ENCODE measurements around the gene TBL1X.

DNA sequence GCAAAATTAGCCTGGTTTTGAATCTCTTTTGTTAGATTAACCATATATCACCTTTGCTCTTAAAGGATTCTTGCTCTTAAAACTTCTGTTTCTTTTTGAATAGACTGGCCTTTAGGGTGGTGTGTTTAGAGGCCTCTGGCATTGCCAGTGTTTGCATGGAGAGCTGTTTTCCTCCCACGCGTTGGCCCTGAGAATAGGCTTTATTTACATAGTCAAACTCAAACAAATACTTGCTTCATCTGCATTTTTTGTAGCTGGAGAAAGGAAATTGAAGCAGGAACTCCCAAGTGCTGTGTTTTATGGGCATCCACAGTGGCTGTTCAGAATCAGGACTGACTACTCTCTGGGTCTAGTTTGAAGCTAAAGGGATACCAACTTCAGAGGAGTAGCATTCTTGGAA lies 324.1 kb downstream of the TBL1X start:
- TF ChIP-seq, protein P1, sequence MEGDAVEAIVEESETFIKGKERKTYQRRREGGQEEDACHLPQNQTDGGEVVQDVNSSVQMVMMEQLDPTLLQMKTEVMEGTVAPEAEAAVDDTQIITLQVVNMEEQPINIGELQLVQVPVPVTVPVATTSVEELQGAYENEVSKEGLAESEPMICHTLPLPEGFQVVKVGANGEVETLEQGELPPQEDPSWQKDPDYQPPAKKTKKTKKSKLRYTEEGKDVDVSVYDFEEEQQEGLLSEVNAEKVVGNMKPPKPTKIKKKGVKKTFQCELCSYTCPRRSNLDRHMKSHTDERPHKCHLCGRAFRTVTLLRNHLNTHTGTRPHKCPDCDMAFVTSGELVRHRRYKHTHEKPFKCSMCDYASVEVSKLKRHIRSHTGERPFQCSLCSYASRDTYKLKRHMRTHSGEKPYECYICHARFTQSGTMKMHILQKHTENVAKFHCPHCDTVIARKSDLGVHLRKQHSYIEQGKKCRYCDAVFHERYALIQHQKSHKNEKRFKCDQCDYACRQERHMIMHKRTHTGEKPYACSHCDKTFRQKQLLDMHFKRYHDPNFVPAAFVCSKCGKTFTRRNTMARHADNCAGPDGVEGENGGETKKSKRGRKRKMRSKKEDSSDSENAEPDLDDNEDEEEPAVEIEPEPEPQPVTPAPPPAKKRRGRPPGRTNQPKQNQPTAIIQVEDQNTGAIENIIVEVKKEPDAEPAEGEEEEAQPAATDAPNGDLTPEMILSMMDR (IDR thresholded peaks at IDR 0.05), result no peak
- TF ChIP-seq POLR2A (IDR thresholded peaks at IDR 0.05), result no peak
- no peak for TF ChIP-seq POLR2AphosphoS5 (IDR thresholded peaks at IDR 0.05)

All from breast epithelium (tissue), 3 donors.